ENCODE results near the gene INSM1.

INSM1 gene, protein sequence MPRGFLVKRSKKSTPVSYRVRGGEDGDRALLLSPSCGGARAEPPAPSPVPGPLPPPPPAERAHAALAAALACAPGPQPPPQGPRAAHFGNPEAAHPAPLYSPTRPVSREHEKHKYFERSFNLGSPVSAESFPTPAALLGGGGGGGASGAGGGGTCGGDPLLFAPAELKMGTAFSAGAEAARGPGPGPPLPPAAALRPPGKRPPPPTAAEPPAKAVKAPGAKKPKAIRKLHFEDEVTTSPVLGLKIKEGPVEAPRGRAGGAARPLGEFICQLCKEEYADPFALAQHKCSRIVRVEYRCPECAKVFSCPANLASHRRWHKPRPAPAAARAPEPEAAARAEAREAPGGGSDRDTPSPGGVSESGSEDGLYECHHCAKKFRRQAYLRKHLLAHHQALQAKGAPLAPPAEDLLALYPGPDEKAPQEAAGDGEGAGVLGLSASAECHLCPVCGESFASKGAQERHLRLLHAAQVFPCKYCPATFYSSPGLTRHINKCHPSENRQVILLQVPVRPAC

DNA sequence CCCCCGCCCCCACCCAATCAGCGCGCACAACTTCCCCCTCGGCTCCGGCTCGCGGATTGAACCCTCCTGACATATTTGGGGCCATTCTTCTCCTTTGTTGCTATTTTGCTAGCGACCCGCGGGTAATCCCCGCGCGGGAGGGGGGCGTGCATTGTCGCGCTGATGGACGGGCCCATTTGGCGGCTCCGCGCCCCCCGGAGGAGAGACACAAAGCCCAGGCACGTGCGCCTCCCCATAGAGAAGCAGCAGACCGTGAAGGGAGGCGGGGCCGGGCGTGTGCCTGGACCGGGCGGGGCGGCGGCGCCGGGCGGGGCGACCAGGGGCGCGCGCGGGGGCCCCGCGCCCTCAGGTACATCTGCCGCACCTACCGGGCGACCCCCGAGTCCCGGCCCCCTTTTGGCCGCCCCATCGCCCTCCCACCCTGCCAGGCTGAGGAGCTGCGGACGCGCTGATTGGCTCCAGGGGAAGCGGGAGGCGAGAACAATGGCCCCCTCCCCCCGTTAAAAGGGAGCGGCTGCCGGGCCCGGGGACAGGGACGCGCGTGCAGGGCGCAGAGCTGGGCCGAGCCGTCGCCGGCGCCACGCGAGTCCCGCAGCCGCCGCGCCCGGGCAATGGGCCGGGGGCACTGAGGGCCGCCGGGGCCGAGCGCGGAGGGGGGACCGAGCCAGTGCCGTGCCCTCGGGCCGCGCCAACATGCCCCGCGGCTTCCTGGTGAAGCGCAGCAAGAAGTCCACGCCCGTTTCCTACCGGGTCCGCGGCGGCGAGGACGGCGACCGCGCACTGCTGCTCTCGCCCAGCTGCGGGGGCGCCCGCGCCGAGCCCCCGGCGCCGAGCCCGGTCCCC, at the start of gene INSM1:
INSM1 (plus strand) TSS at position 530 of the 843 bp plus-strand sequence; CDS start at position 694, 164 bp downstream.
- Mint-ChIP-seq H3K27ac (no peak within 1 kb of the TSS), H3K4me1 (peaks cover 26% of the 10 kb centered on the region), H3K4me3 (peak within 1 kb of the TSS; percentile 54), H3K36me3 (peaks cover 6% of the 10 kb centered on the region), H3K9me3 (no peaks in the 10 kb centered on the region)
- DNase-seq (ENCODE audit: low spot score in 2 of 2) (no peak), ATAC-seq (no peak)

DNA sequence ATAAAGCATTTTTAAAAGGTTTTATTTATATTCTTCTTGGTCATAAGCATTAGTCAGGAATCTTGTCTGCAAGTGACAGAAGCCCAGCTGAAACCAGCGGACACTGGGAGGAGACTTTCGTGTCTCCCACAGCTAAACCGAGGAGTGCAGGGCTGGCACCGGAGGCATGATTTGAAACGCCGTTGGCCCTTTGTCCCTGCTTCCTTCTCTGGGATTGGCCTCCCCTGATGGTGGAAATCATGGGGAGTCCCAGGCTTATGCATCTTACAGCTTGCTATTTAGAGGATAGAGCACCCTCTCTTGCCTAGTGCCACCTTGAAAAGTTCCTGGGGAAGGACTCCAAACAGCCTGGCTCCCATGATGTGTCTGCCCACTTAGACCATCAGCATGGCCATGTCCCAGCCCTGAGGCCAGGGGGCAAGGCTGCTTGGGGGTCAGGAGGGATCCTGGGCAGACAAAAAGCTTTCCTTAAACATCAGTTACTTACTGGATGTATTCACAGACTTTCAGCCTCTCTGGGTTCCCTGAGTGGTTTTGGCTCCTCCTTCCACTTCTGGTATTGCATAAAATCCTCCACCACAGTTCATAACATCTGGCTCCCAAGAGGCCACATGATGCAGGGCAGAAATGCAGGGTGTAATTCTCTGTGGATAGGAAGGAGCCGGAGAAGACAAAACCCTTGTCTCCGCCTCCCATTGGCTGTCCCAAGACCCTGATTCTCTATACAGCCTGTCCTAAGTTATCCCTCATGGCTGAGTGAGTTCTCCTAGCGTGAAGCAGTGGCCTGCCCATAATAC, 49.3 kb upstream of the INSM1 start:
- no peak for DNase-seq (ENCODE audit: low spot score in 2 of 2)

DNA sequence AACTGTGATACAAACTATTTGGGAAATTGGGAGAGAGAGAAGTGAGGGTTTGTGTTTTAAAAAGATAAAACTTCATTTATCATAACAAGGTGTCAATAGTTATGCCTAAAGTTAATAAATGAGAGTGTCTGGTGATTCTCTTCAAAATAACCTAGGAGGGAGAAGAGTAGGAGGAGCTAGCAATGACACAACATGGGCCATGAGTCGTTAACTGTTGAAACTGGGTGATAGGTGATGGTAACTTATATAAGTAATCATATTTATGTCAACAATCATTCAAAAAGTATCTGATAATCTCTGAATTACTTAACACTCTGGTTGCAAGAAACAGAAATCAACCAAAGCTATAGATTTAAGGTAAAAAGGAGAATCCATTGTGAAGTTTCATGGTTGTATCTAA, 46.8 kb upstream of the INSM1 start:
- ATAC-seq (no peak), DNase-seq (ENCODE audit: low spot score in 2 of 2) (no peak)
- Mint-ChIP-seq H3K4me1 (no peaks in the 10 kb centered on the region), H3K9me3 (no peaks in the 10 kb centered on the region), H3K4me3 (no peak overlapping the region), H3K36me3 (no peaks in the 10 kb centered on the region), H3K27ac (no peak overlapping the region)

More for the DNA sequence above, 49.3 kb upstream of the INSM1 start:
- Mint-ChIP-seq H3K27ac (no peak overlapping the region), H3K9me3 (no peaks in the 10 kb centered on the region), H3K36me3 (no peaks in the 10 kb centered on the region), H3K4me3 (no peak overlapping the region), H3K4me1 (no peaks in the 10 kb centered on the region)
- ATAC-seq = no peak

DNA sequence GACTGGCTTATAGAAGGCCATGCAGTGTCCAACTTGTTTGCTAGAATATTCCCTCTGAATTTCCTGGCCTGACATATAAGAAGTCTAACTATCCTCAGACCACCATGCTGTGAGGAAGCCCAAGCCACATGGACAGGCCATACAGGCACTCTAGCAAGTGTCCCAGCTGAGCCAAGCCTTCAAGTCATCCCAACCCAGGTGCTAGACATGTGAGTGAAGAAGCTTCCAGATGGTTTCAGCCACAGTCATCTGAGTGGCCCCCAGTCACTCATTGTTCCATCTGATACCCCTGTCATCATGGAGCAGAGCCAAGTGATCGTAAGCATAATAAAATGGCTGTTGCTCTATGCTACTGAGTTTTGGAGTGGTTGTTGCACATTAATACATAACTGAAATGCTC, 46.0 kb upstream of the INSM1 start:
- Mint-ChIP-seq H3K27ac (no peak overlapping the region), H3K4me1 (no peaks in the 10 kb centered on the region), H3K9me3 (no peaks in the 10 kb centered on the region), H3K36me3 (no peaks in the 10 kb centered on the region), H3K4me3 (no peak overlapping the region)
- DNase-seq (ENCODE audit: low spot score in 2 of 2) = no peak
- ATAC-seq = peak; percentile 34

DNA sequence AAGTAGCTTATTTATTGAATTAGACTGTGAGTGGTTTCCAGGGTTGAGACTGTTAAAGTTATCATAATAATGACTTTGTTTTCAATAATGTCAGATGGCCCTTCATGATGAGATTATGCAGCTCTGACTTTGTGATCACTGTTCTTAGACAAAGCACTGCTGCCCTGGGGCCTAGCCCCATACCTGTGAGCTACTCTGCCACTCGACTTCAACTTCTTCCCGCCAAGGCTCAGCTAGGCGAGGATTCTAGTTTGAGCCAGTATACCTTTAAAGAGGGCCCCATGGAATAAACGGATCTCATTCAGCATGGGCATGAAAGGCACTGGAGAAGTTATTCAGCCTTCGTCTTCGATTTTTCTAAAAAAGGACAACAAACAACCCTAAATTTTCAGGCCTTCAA, 45.0 kb upstream of the INSM1 start:
- Mint-ChIP-seq H3K9me3 (no peaks in the 10 kb centered on the region), H3K4me1 (no peaks in the 10 kb centered on the region), H3K4me3 (no peak overlapping the region), H3K36me3 (no peaks in the 10 kb centered on the region), H3K27ac (no peak overlapping the region)
- ATAC-seq (no peak), DNase-seq (ENCODE audit: low spot score in 2 of 2) (no peak)

DNA sequence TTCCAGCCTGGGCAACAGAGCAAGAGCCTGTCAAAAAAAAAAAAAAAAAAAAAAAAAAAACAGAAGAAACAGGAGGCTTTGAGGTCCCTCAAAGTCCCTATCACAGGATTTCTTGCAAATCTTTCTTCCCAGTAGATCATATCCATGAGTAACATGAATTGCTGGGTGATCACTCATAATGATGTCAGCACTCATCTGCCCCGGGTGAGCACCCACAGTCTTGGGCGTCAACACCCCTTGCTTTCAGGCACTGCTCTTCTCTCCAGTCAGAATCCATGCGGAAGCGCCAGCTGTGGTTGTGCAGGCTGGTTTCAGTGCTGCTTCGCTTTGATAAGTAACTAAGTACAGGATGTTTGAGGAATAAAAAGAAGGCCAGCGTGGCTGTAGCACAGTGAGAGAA, 40.2 kb upstream of the INSM1 start:
- no peak overlapping the region for H3K4me3 Mint-ChIP-seq
- H3K36me3 Mint-ChIP-seq = no peaks in the 10 kb centered on the region
- H3K4me1 Mint-ChIP-seq = no peaks in the 10 kb centered on the region
- H3K27ac Mint-ChIP-seq = no peak overlapping the region
- no peak for ATAC-seq
- H3K9me3 Mint-ChIP-seq = no peaks in the 10 kb centered on the region
- DNase-seq (ENCODE audit: low spot score in 2 of 2) = no peak

DNA sequence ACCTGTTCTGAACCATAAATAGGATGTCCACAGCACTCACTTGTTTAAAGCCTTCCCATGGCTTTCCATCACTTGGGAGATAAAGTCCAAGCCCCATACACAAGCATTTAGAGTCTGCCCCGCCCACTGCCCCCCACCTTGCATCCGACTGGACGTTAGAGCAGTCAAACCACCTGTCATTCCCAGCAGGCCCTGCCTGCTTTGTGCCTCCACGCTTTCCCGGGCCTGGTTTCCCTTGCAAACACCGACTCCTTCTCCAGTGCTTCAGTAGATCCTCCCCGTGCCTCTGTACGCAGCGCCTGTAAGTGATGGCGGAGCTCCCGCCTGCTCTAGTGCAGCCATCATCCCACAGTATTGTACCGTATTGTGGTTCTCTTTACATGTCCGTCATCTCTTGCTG, 38.3 kb upstream of the INSM1 start:
- Mint-ChIP-seq H3K27ac (no peak overlapping the region), H3K36me3 (no peaks in the 10 kb centered on the region), H3K9me3 (no peaks in the 10 kb centered on the region), H3K4me3 (no peak overlapping the region), H3K4me1 (no peaks in the 10 kb centered on the region)
- ATAC-seq (no peak), DNase-seq (ENCODE audit: low spot score in 2 of 2) (no peak)

DNA sequence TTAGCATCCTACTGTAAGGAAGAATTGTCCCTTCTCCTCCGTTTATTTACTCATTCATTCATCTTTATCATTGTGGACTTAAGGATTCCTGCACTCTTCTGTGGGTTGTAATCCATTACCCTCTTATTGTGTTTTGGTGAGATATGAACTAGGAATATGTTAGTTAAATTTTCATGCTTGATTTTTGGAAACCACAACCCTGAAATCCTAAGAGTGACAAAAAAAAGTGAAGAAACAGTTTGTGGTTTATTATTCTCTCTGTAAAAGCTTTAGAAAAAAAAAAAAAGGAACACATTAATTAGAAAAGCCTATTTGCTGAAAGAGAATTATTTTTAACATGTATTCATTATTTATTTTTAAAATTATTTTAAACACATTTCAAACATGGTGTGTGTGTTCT, 36.7 kb upstream of the INSM1 start:
- H3K4me3 Mint-ChIP-seq = no peak overlapping the region
- no peak overlapping the region for H3K27ac Mint-ChIP-seq
- DNase-seq (ENCODE audit: low spot score in 2 of 2) = no peak
- H3K36me3 Mint-ChIP-seq = no peaks in the 10 kb centered on the region
- no peaks in the 10 kb centered on the region for H3K9me3 Mint-ChIP-seq
- no peak for ATAC-seq
- no peaks in the 10 kb centered on the region for H3K4me1 Mint-ChIP-seq

DNA sequence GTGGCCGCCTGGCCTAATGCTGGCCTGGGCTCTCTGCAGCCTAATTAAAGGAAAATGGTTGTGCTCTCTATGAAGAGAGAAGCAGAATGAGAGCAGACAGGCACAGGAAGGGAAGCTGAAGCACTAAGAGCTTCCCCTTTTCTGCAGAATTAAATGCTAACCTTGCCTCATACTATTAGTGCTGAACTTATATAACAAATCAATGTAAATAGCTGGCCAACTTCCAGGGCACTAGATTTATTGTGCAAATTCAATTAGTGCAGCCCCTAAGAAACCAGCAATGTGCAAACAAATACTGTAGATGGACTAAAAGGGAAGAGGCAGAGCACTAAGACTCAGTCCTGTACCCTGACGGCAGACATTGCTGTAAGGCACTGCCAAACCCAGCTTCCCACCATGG, 36.1 kb upstream of the INSM1 start:
- Mint-ChIP-seq H3K9me3 (no peaks in the 10 kb centered on the region), H3K36me3 (no peaks in the 10 kb centered on the region), H3K27ac (no peak overlapping the region), H3K4me1 (no peaks in the 10 kb centered on the region), H3K4me3 (no peak overlapping the region)
- no peak for DNase-seq (ENCODE audit: low spot score in 2 of 2)
- ATAC-seq = no peak

DNA sequence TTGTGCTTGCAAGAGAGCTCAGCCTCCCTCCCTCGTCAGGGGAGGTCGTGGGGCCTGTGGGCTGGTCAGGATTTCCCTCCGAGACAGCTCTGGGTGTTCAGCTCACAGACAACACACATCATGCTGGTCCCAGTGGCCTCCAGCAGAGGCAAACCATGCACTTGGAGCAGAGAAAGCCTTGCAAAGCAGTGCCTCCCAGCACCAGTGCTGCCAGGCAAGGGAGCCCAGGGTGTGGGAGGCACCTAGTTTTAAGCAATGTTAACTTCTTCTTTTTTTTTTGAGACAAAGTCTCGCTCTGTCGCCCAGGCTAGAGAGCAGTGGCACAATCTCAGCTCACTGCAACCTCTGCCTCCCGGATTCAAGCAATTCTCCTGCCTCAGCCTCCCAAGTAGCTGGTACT, 34.0 kb upstream of the INSM1 start:
- H3K4me3 Mint-ChIP-seq = no peak overlapping the region
- H3K4me1 Mint-ChIP-seq = no peaks in the 10 kb centered on the region
- H3K9me3 Mint-ChIP-seq = no peaks in the 10 kb centered on the region
- H3K36me3 Mint-ChIP-seq = no peaks in the 10 kb centered on the region
- ATAC-seq = no peak
- no peak for DNase-seq (ENCODE audit: low spot score in 2 of 2)
- no peak overlapping the region for H3K27ac Mint-ChIP-seq

DNA sequence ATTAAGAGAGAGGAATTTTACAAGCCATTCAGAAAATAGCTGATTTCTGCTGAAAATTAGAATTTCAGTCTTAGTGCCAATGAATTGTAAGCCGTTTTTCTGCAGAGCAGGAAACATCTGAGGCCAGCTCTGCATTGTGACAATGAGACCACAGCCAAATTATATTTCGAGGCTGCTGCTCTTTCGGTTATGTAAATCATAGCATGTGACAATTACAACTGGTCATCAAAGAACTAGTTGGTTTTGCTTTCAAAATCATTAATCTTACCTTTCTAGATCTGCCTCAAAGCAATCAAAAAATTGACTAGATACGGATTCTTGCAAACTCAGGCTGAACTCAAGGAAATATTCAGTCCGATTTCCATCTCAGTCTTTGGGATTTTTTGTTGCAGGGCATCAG, 33.4 kb upstream of the INSM1 start:
- DNase-seq (ENCODE audit: low spot score in 2 of 2) (no peak), ATAC-seq (no peak)
- no peaks in the 10 kb centered on the region for H3K36me3 Mint-ChIP-seq
- no peak overlapping the region for H3K4me3 Mint-ChIP-seq
- no peak overlapping the region for H3K27ac Mint-ChIP-seq
- no peaks in the 10 kb centered on the region for H3K4me1 Mint-ChIP-seq
- no peaks in the 10 kb centered on the region for H3K9me3 Mint-ChIP-seq

DNA sequence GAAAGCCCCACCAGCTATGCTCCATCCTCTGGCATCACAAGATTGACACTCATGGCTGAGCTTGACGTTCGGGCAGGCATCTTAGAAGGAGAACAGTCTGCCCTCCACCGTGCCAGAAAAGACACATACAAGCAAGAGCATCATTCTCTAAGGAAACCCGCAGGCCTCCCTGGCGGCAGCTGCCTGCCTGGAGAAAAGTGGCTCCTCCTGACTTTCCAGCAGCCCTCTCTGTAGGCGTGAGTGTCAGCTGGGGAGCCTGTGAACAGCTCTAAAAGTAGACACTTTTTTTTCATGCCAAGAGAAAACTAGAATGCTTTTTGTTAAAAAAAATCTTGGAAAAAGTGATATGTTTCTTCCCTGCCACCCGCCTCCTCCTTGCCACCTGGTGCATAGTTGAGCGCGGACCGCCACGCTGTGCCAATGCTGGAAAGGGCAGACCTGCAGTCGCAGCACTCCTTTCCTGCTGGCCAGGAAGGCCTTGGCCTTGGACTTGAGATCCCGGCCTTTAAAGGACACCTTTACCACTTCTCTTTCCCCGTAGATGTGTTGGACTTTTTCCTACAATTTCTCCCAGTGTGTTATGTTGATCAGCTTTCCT, 29.7 kb upstream of the INSM1 start:
- Mint-ChIP-seq H3K4me3 (no peak overlapping the region), H3K36me3 (no peaks in the 10 kb centered on the region), H3K9me3 (no peaks in the 10 kb centered on the region), H3K27ac (no peak overlapping the region), H3K4me1 (no peaks in the 10 kb centered on the region)
- ATAC-seq (no peak), DNase-seq (ENCODE audit: low spot score in 2 of 2) (no peak)

DNA sequence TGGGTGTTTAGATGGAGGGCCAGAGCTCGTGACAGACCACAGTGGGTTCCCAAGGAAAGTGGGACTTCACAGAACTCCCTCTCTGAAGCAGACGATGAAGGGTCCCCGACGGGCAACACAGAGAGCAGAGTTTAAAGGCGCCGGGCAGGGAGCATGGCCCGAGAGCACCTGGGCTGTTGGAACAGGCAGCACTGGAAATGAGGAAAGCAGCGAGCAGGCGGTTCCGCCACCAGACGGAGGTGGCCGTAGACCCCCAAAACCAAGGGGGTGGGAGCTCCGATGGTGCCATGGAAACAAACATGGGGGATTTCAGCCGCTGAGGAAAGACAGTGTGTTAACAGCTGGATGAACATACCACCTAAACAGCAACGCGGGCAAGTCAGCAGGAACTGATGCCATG, 27.5 kb upstream of the INSM1 start:
- H3K27ac Mint-ChIP-seq = no peak overlapping the region
- DNase-seq (ENCODE audit: low spot score in 2 of 2) (no peak), ATAC-seq (no peak)
- H3K9me3 Mint-ChIP-seq = no peaks in the 10 kb centered on the region
- no peaks in the 10 kb centered on the region for H3K36me3 Mint-ChIP-seq
- H3K4me3 Mint-ChIP-seq = no peak overlapping the region
- H3K4me1 Mint-ChIP-seq = no peaks in the 10 kb centered on the region

DNA sequence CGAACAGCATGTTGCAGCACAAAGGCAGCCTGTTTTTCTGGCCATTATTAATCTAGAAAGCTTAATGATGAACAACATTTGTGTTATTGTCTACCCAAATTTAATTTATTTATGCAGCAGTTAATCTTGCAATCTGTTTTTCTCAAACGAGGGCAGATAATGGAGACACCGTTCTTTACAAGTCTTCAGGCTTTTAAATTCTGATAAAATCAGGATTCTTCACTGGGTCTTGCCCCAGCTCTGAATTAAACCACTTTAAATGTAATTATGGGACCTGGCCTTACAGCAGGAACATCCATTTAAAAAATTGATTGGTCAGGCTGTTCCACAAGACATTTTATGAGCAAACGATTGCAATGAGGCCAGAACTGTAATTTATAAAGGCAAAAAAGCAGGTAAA, 26.5 kb upstream of the INSM1 start:
- DNase-seq (ENCODE audit: low spot score in 2 of 2) (no peak), ATAC-seq (no peak)
- Mint-ChIP-seq H3K4me1 (no peaks in the 10 kb centered on the region), H3K9me3 (no peaks in the 10 kb centered on the region), H3K4me3 (no peak overlapping the region), H3K36me3 (no peaks in the 10 kb centered on the region), H3K27ac (no peak overlapping the region)

DNA sequence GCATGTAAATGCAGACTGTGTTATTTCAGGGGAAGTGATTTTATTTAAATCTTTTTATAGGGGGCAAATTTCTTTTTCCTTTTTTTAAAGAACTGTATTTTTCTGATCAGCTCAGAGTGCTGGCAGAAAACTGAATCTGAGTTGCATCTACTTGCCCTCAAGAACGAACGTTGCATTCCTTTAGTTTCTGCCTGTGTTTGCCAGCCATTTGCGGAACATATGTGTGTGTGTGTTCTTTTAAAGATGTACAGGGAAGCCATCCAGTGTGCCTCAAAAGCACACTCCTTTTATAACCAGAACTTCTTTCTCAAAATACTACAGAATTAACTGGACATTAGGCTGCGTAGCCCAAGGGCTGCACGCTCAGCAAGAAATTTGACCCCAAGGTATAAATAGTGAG, 25.8 kb upstream of the INSM1 start:
- DNase-seq (ENCODE audit: low spot score in 2 of 2) = no peak
- H3K9me3 Mint-ChIP-seq = no peaks in the 10 kb centered on the region
- no peak overlapping the region for H3K4me3 Mint-ChIP-seq
- no peaks in the 10 kb centered on the region for H3K36me3 Mint-ChIP-seq
- H3K4me1 Mint-ChIP-seq = no peaks in the 10 kb centered on the region
- no peak overlapping the region for H3K27ac Mint-ChIP-seq
- no peak for ATAC-seq
